ENCODE results near the gene SCTR. TPM values are rescaled to one million over a fixed set of nuclear protein-coding genes. Genes with fewer than 3 reads are reported as not detected.

SCTR gene
- total and polyA plus RNA-seq, 2 of the 8 experiments (the other 6 are each of a cell fraction or from before 2014, with no cell fraction given), result 0.15 TPM; not detected in 1

GRCh38 chr2:119468154-119468955, 55.9 kb downstream of the SCTR start:
- H4K91ac ChIP-seq (replicated peaks; ENCODE audit: insufficient read length, low read length), result no peak overlapping the region
- H4K8ac ChIP-seq (ENCODE audit: extremely low read depth, insufficient read depth, low read length), result no peak overlapping the region
- no peak overlapping the region for H3K4ac ChIP-seq (replicated peaks; ENCODE audit: insufficient read length, low read depth, low read length)
- H3K18ac ChIP-seq (ENCODE audit: extremely low read depth, low read length), result no peak overlapping the region
- H3K9ac ChIP-seq (replicated peaks in 1 of 4; ENCODE audit: extremely low read depth in 1 of 4, low read depth in 3 of 4, low read length in 3 of 4), result no peak overlapping the region
- H3K23me2 ChIP-seq (ENCODE audit: low read depth, low read length), result no peaks in the 10 kb centered on the region
- H2AK5ac ChIP-seq (ENCODE audit: low read depth, low read length), result no peak overlapping the region
- no peaks in the 10 kb centered on the region for H3K27me3 ChIP-seq (replicated peaks in 1 of 4; ENCODE audit: control insufficient read depth in 3 of 4, extremely low read depth in 1 of 4, insufficient read depth in 3 of 4, low read length in 3 of 4)
- ChIA-PET CTCF (ENCODE audit: partially characterized antibody) (interaction anchor here (1.0 to 16.2 kb wide), 2 partner anchors 8 to 62 kb away, joined by 6 to 411 read pairs; no protein-coding TSS in a partner anchor), POLR2A (ENCODE audit: partially characterized antibody) (no interaction called here)
- no peaks in the 10 kb centered on the region for H3K79me1 ChIP-seq (ENCODE audit: low read depth, low read length)
- H3K27ac ChIP-seq (ENCODE audit: low read depth, low read length), result no peak overlapping the region
- FAIRE-seq, result no peak
- H3K14ac ChIP-seq (ENCODE audit: insufficient read length), result no peak overlapping the region
- H2BK120ac ChIP-seq (replicated peaks; ENCODE audit: low read depth, low read length), result no peak overlapping the region
- 89% methylated on average over 3 of the region's 3 CpGs; no CpG with 5 or more reads in 1 of the 2 experiments for WGBS, 2 experiments (ENCODE audit: extremely low coverage in 1 of 2, insufficient coverage in 1 of 2, insufficient read length in 1 of 2, insufficient replicate concordance in 2 of 2, low coverage in 1 of 2, low lambda C conversion rate in 2 of 2, missing lambda C conversion rate in 1 of 2)
- H3K4me1 ChIP-seq (replicated peaks in 1 of 4; ENCODE audit: control insufficient read depth in 3 of 4, insufficient read depth in 4 of 4, low read length in 3 of 4), result peaks cover 0 to 4% (median 0%) of the 10 kb centered on the region in 4 experiments; a peak in 4 of 7 replicates
- H3K56ac ChIP-seq (replicated peaks; ENCODE audit: insufficient read length, low read depth, low read length), result no peak overlapping the region
- no peak overlapping the region for H3K4me2 ChIP-seq (ENCODE audit: insufficient read depth in 1 of 2, low read depth in 2 of 2, low read length in 2 of 2)
- no peaks in the 10 kb centered on the region for H3K9me3 ChIP-seq (ENCODE audit: insufficient read depth in 2 of 2, low read depth in 1 of 2, low read length in 1 of 2)
- TF ChIP-seq, protein P1, sequence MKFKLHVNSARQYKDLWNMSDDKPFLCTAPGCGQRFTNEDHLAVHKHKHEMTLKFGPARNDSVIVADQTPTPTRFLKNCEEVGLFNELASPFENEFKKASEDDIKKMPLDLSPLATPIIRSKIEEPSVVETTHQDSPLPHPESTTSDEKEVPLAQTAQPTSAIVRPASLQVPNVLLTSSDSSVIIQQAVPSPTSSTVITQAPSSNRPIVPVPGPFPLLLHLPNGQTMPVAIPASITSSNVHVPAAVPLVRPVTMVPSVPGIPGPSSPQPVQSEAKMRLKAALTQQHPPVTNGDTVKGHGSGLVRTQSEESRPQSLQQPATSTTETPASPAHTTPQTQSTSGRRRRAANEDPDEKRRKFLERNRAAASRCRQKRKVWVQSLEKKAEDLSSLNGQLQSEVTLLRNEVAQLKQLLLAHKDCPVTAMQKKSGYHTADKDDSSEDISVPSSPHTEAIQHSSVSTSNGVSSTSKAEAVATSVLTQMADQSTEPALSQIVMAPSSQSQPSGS (IDR thresholded peaks at IDR 0.05; ENCODE audit: low read length), result no peak
- TF ChIP-seq TAF1 (IDR thresholded peaks at IDR 0.05; ENCODE audit: low read depth, low read length), result no peak
- no peak for TF ChIP-seq ZNF274 (IDR thresholded peaks at IDR 0.05; ENCODE audit: borderline replicate concordance, extremely low read depth, low read length)
- no peak for TF ChIP-seq KDM5A (IDR thresholded peaks at IDR 0.05; ENCODE audit: low read length)
- TF ChIP-seq KDM4A (IDR thresholded peaks at IDR 0.05; ENCODE audit: low read depth, low read length, severe bottlenecking), result no peak
- TF ChIP-seq GTF2F1 (IDR thresholded peaks at IDR 0.05; ENCODE audit: borderline replicate concordance, low read depth, low read length), result no peak
- no peak for TF ChIP-seq SRF (IDR thresholded peaks at IDR 0.05; ENCODE audit: low read depth, low read length)
- no peak for TF ChIP-seq SP1 (IDR thresholded peaks at IDR 0.05; ENCODE audit: low read depth, low read length)
- TF ChIP-seq RBBP5 (IDR thresholded peaks at IDR 0.05; ENCODE audit: borderline replicate concordance, low read depth, low read length), result no peak
- H2AFZ ChIP-seq (ENCODE audit: low read length), result no peak overlapping the region
- DNase-seq (ENCODE audit: low read depth in 1 of 2, low spot score in 2 of 2), result no peak
- H3K23ac ChIP-seq (ENCODE audit: insufficient read length), result no peak overlapping the region
- no peaks in the 10 kb centered on the region for H4K20me1 ChIP-seq (replicated peaks in 1 of 2; ENCODE audit: control insufficient read depth in 1 of 2, insufficient read depth in 2 of 2, low read length in 2 of 2)
- no peak overlapping the region for H3K4me3 ChIP-seq (ENCODE audit: extremely low read depth in 1 of 4, insufficient read depth in 2 of 4, low read depth in 3 of 4, low read length in 4 of 4)
- H3K79me2 ChIP-seq (ENCODE audit: control insufficient read depth in 1 of 2, insufficient read depth in 2 of 2, low read length in 2 of 2), result no peaks in the 10 kb centered on the region
- H2BK12ac ChIP-seq (ENCODE audit: low read depth, low read length), result no peak overlapping the region
- H3K36me3 ChIP-seq (ENCODE audit: control insufficient read depth in 2 of 4, insufficient read depth in 4 of 4, low read length in 3 of 4), result no peaks in the 10 kb centered on the region
- H2BK20ac ChIP-seq (ENCODE audit: low read length), result no peak overlapping the region
- H4K5ac ChIP-seq (ENCODE audit: insufficient read length, low read depth, low read length), result no peak overlapping the region
- H2BK15ac ChIP-seq (ENCODE audit: low read length), result no peak overlapping the region
- H2BK5ac ChIP-seq (ENCODE audit: low read depth, low read length), result no peak overlapping the region

Data from H1 (cell line).